B cell (primary cell): ENCODE data around the gene PRKN.

Experiments used
- CTCF ChIP-seq: fragments of 200-600 bp; IDR thresholded peaks from one replicate; pipeline ENCODE4 v1.8.0; 2022; ENCODE audit warnings: antibody characterized with exemption, mild to moderate bottlenecking
- EZH2 ChIP-seq: IDR thresholded peaks from 2 replicates; pipeline ENCODE4 v1.6.1; 2012; ENCODE audit warnings: borderline replicate concordance, low read depth, mild to moderate bottlenecking, moderate library complexity, low read length; ENCODE audit not compliant: insufficient read depth, poor library complexity, severe bottlenecking

GRCh38 chr6:161918109-161918531 lies 809.4 kb downstream of the PRKN start:
- no peak for TF ChIP-seq CTCF
- no peak for TF ChIP-seq EZH2
